Neuronal stem cell (in vitro differentiated cells): ENCODE results near the gene BMAL1.

ENCODE experiments used
- DNase-seq: peaks from one replicate; pipeline ENCODE4 v3.0.0-alpha.2; 2013; ENCODE audit warnings: low spot score
- H2AFZ ChIP-seq: one replicate; pipeline ENCODE4 v1.6.1; 2013; ENCODE audit warnings: mild to moderate bottlenecking, low read length, inconsistent platforms
- H2AK5ac ChIP-seq: 2 replicates; pipeline ENCODE4 v1.6.1; 2013; ENCODE audit warnings: low read depth, mild to moderate bottlenecking, inconsistent platforms, low read length, moderate library complexity, mixed read lengths
- H2BK120ac ChIP-seq: 2 replicates; pipeline ENCODE4 v1.6.1; 2013; ENCODE audit warnings: low read depth, mild to moderate bottlenecking, inconsistent platforms, low read length, moderate library complexity, mixed read lengths
- H2BK12ac ChIP-seq: one replicate; pipeline ENCODE4 v1.6.1; 2013; ENCODE audit warnings: low read length, inconsistent platforms
- H2BK15ac ChIP-seq: 2 replicates; pipeline ENCODE4 v1.6.1; 2013; ENCODE audit warnings: mild to moderate bottlenecking, low read length, inconsistent platforms, mixed read lengths
- H2BK5ac ChIP-seq: one replicate; pipeline ENCODE4 v1.6.1; 2013; ENCODE audit warnings: inconsistent platforms, mild to moderate bottlenecking, low read length, moderate library complexity
- H3K14ac ChIP-seq: one replicate; pipeline ENCODE4 v1.6.1; 2013; ENCODE audit warnings: low read length, inconsistent platforms
- H3K18ac ChIP-seq: 2 replicates; pipeline ENCODE4 v1.6.1; 2013; ENCODE audit warnings: low read length, inconsistent platforms
- H3K23ac ChIP-seq: 2 replicates; pipeline ENCODE4 v1.6.1; 2013; ENCODE audit warnings: low read depth, mild to moderate bottlenecking, mixed read lengths, low read length, inconsistent platforms; ENCODE audit not compliant: poor library complexity
- H3K27ac ChIP-seq: replicated peaks from 3 replicates; pipeline ENCODE4 v1.5.1; 2013; ENCODE audit warnings: low read length, inconsistent platforms
- H3K27me3 ChIP-seq, 3 experiments: 2 replicates each; pipeline ENCODE4 v1.6.1; 2013; ENCODE audit warnings: low read length in 3 of 3, mild to moderate bottlenecking in 2 of 3, inconsistent platforms in 1 of 3, low read depth in 1 of 3, mixed read lengths in 1 of 3, moderate library complexity in 1 of 3; ENCODE audit not compliant: control insufficient read depth in 3 of 3, insufficient read depth in 3 of 3
- H3K36me3 ChIP-seq, 2 donors: replicated peaks in 1 of 2; 2 replicates each; pipeline ENCODE4 v1.6.1; 2013; ENCODE audit warnings: low read length in 2 of 2; ENCODE audit not compliant: control insufficient read depth in 2 of 2, insufficient read depth in 2 of 2
- H3K4ac ChIP-seq: 2 replicates; pipeline ENCODE4 v1.6.1; 2013; ENCODE audit warnings: inconsistent platforms, mild to moderate bottlenecking, low read length, moderate library complexity
- H3K4me1 ChIP-seq, 2 donors: 1 replicate in 1 of 2; 2 replicates in 1 of 2; pipeline ENCODE4 v1.6.1; 2013; ENCODE audit warnings: low read length in 2 of 2, low read depth in 1 of 2; ENCODE audit not compliant: control insufficient read depth in 2 of 2, insufficient read depth in 1 of 2
- H3K4me2 ChIP-seq: one replicate; pipeline ENCODE4 v1.6.1; 2013; ENCODE audit warnings: mild to moderate bottlenecking, low read length, inconsistent platforms; ENCODE audit not compliant: insufficient read depth, poor library complexity, severe bottlenecking
- H3K4me3 ChIP-seq, 2 donors: 2 replicates each; pipeline ENCODE4 v1.5.1; 2013; ENCODE audit warnings: low read length in 2 of 2, mild to moderate bottlenecking in 2 of 2, inconsistent platforms in 1 of 2, moderate library complexity in 1 of 2
- H3K79me1 ChIP-seq: one replicate; pipeline ENCODE4 v1.6.1; 2013; ENCODE audit warnings: low read depth, mild to moderate bottlenecking, inconsistent platforms, low read length, moderate library complexity
- H3K9ac ChIP-seq: one replicate; pipeline ENCODE4 v1.6.1; 2013; ENCODE audit warnings: mild to moderate bottlenecking, low read depth, low read length, inconsistent platforms; ENCODE audit not compliant: poor library complexity
- H3K9me3 ChIP-seq, 2 donors: replicated peaks in 1 of 2; 2 replicates each; pipeline versions ENCODE3 to v1.6.1; 2013; ENCODE audit warnings: low read length in 2 of 2, mild to moderate bottlenecking in 2 of 2, inconsistent platforms in 1 of 2, low read depth in 1 of 2, mixed read lengths in 1 of 2, moderate library complexity in 1 of 2; ENCODE audit not compliant: control insufficient read depth in 2 of 2, insufficient read depth in 1 of 2
- H4K8ac ChIP-seq: one replicate; pipeline ENCODE4 v1.6.1; 2013; ENCODE audit warnings: low read depth, mild to moderate bottlenecking, inconsistent platforms, low read length, moderate library complexity
- H4K91ac ChIP-seq: one replicate; pipeline ENCODE4 v1.6.1; 2013; ENCODE audit warnings: low read length, low read depth, mild to moderate bottlenecking, inconsistent platforms; ENCODE audit not compliant: poor library complexity
- WGBS, 2 donors: extraction: QIAGEN DNeasy Blood & Tissue Kit; methylation state at CpG; one replicate each; pipeline ENCODE4 v1.1.7; 2013; ENCODE audit warnings: missing lambda C conversion rate in 2 of 2, mixed read lengths in 1 of 2; ENCODE audit not compliant: insufficient read length in 2 of 2, insufficient replicate concordance in 1 of 2; ENCODE audit errors: extremely low coverage in 2 of 2; 5-methylcytosine and 5-hydroxymethylcytosine counted together

The BMAL1 gene

DNA sequence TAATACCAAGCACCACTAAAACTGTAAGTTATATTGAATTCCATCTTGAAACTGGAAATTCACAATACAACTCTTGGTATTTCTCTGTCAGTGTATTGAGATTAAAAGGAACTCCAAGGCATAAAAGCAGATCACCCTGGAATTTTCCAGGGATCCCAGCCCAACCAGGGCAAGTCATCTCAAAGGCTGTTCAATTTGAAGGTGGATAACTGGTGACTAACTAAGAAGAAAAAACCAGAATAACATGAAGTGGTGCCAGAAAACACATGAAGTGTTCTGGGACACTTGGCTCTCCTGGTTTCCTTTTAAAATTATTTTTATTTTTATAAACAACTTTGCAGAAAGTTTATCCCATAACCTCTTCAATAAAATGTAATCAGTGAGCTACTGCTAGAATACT lies 7.8 kb upstream of the BMAL1 start:
- Histone ChIP-seq H2BK5ac (no peak overlapping the region), H3K23ac (no peak overlapping the region), H3K9ac (no peak overlapping the region), H2BK15ac (no peak overlapping the region), H2BK12ac (no peak overlapping the region), H3K4me2 (no peak overlapping the region), H3K27me3 (peaks cover 0 to 19% (median 6%) of the 10 kb centered on the region in 3 experiments), H3K4me3 (no peak overlapping the region), H3K4ac (no peak overlapping the region), H2AK5ac (no peak overlapping the region), H2BK120ac (no peak overlapping the region), H3K27ac (no peak overlapping the region), H3K18ac (no peak overlapping the region), H2AFZ (no peak overlapping the region), H3K36me3 (no peaks in the 10 kb centered on the region), H3K79me1 (no peaks in the 10 kb centered on the region), H3K4me1 (no peaks in the 10 kb centered on the region), H4K8ac (no peak overlapping the region), H3K14ac (no peak overlapping the region), H3K9me3 (no peaks in the 10 kb centered on the region), H4K91ac (no peak overlapping the region)
- DNase-seq = no peak

DNA sequence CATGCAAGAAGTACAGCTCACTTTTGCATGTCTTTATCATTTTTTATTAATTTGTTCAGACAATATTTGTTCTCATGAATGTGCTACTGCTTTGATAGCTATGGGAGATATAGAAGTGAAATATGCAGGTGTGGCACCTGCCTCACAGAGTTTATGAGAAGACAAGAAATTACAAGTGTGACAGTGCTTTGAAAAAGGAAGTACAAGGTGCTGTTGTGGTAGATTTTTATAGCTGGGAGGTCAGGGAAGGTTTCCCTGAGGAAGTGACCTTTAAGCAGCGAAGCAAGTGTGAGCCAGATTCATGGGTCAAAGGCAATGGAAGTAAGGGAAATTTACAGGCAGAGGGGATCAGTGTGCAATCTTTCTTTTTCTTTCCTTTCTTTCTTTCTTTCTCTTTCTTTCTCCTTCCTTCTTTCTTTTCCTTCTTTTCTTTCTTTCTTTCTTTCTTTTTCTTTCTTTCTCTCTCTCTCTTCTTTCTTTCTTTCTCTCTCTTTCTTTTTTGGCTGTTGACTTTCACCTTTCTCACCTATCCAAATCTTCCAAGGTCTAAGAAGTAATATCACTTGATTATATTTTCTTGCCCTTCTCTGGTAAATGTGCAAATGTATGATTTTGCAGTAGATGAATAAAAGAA lies 6.4 kb upstream of the BMAL1 start:
- H3K4me2 ChIP-seq = no peak overlapping the region
- H4K91ac ChIP-seq = no peak overlapping the region
- H3K27me3 ChIP-seq = peaks cover 0 to 28% (median 20%) of the 10 kb centered on the region in 3 experiments
- no peaks in the 10 kb centered on the region for H3K36me3 ChIP-seq
- H3K4ac ChIP-seq = no peak overlapping the region
- no peak overlapping the region for H3K4me3 ChIP-seq
- no peak overlapping the region for H3K18ac ChIP-seq
- no peak overlapping the region for H2BK5ac ChIP-seq
- H4K8ac ChIP-seq = no peak overlapping the region
- no peak overlapping the region for H2BK120ac ChIP-seq
- H3K4me1 ChIP-seq = no peaks in the 10 kb centered on the region
- no peak overlapping the region for H3K23ac ChIP-seq
- no peak overlapping the region for H3K27ac ChIP-seq
- H3K9me3 ChIP-seq = no peaks in the 10 kb centered on the region
- H3K14ac ChIP-seq = no peak overlapping the region
- no peak overlapping the region for H2BK12ac ChIP-seq
- no peak for DNase-seq
- H3K9ac ChIP-seq = no peak overlapping the region
- no peak overlapping the region for H2AK5ac ChIP-seq
- no peak overlapping the region for H2BK15ac ChIP-seq
- WGBS, 2 donors = no CpG with 5 or more reads among the region's 1 CpG
- H2AFZ ChIP-seq = no peak overlapping the region
- no peaks in the 10 kb centered on the region for H3K79me1 ChIP-seq

DNA sequence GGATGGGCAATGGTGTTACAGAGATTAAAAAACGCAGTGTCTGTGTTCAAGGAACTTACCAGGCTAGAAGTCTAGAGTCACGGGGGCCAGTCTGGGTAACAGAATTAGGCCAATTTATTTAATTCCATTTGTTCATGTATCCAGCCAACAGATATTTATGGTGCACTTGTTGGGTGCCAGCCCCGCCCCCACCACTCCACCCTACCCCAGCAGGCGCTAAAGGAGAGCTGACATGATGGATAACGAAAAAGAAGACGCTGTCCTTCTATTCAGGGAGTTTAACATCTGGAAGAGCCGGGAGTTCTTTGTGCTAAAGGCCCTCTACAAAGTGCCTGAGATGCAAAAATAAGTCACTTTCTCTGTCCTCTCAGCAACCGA lies 1.1 kb upstream of the BMAL1 start:
- Histone ChIP-seq H2BK12ac (no peak overlapping the region), H2AFZ (peak overlapping the region; percentile 99), H3K36me3 (no peaks in the 10 kb centered on the region), H3K27me3 (peaks cover 12 to 59% (median 59%) of the 10 kb centered on the region in 3 experiments), H3K4me1 (peaks cover 3 to 8% of the 10 kb centered on the region in 2 donors), H3K18ac (no peak overlapping the region), H3K27ac (no peak overlapping the region), H3K4me3 (peak overlapping the region; percentile 52 to 88), H2BK15ac (no peak overlapping the region), H3K23ac (no peak overlapping the region), H4K8ac (no peak overlapping the region), H2BK5ac (no peak overlapping the region), H4K91ac (no peak overlapping the region), H3K14ac (no peak overlapping the region), H3K79me1 (no peaks in the 10 kb centered on the region), H2AK5ac (no peak overlapping the region), H3K4me2 (peak overlapping the region; percentile 79), H3K4ac (no peak overlapping the region), H2BK120ac (no peak overlapping the region), H3K9ac (no peak overlapping the region), H3K9me3 (no peaks in the 10 kb centered on the region)
- WGBS, 2 donors = no CpG with 5 or more reads among the region's 8 CpGs
- DNase-seq = no peak

DNA sequence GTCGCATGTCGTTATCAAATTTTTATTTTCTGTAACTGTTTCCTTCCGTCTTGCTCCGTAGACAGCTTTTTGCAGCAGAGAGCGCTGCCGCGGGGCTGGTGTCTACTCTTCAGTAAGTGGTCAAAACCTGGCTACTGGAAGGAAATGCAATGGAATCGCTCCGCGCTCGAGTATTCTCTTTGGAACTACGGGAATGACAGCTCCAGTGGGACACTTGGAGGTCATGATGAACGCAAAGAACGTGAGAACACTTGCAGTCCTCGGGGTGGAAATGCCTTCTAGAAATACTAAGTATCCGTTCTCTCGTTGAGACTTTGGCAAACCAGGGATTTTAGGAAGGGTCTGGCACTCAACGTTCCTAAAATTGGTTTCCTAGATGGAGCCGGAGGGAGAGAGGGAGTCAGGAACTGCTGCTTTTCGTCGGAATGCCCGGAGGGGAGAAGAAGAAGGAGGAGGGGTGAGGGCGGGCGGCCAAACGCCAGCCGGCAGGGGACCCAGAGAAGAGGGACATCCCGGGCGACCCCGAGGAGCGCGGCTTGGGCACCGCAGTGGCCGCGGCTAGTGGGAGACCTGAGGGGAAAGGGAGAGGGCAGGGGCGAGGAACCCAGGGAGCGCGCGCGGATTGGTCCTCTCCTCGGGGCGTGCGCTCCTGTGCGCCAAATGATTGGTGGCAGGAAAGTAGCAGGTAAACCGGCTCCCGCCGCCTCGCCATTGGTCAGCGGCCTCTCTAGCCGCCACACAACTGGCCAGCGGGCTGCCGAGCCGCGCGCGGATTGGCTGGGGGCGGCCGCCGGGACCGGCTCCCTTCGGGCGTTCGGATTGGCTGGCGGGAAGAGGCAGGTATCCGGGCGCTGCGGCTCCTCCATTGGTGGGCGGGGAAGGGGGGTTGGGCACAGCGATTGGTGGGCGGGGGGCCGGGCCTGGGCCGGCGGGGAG lies 490 bp upstream of the BMAL1 start:
- Histone ChIP-seq H2AK5ac (no peak overlapping the region), H3K79me1 (no peaks in the 10 kb centered on the region), H3K4me1 (peaks cover 3 to 8% of the 10 kb centered on the region in 2 donors), H3K23ac (peak overlapping the region; percentile 38), H3K14ac (no peak overlapping the region), H3K9ac (no peak overlapping the region), H3K4me2 (peak overlapping the region; percentile 96), H4K91ac (no peak overlapping the region), H3K27me3 (peaks cover 12 to 61% (median 59%) of the 10 kb centered on the region in 3 experiments), H2AFZ (peak overlapping the region; percentile 99), H3K4me3 (peak overlapping the region; percentile 52 to 88), H2BK120ac (no peak overlapping the region), H3K36me3 (no peaks in the 10 kb centered on the region), H3K9me3 (no peaks in the 10 kb centered on the region), H3K27ac (no peak overlapping the region), H2BK12ac (no peak overlapping the region), H3K18ac (no peak overlapping the region), H4K8ac (no peak overlapping the region), H2BK5ac (no peak overlapping the region), H2BK15ac (no peak overlapping the region), H3K4ac (no peak overlapping the region)
- peak; percentile 96 for DNase-seq
- no CpG with 5 or more reads among the region's 72 CpGs for WGBS, 2 donors
